ENCODE results near the gene CNTN5. TPM values are rescaled to one million over a fixed set of nuclear protein-coding genes. Genes with fewer than 3 reads are reported as not detected.

Gene CNTN5
- total RNA-seq, 1 experiment from 2014 or later = not detected

DNA sequence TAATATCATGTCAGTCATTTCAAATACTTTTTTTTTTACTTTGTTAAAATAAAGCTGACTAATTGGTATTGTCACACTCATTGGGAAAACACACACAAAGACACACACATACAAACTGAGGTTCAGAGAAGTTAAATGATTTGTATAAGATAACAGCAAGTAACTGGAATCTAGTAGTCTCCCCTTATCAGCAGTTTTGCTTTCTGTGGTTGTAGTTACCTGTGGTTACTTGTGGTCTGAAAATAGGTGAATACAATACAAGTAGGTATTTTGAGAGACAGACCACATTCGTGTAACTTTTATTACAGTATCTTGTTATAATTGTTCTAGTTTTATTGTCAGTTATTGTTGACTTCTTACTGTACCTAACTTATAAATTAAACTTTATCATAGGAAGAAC, 610.9 kb downstream of the CNTN5 start:
- no peak overlapping the region for H2BK20ac ChIP-seq (ENCODE audit: low read depth, low read length, poor library complexity, severe bottlenecking)
- no peak overlapping the region for H3K4me2 ChIP-seq (ENCODE audit: insufficient read depth, insufficient read length, low read length)
- H3T11ph ChIP-seq (ENCODE audit: low read length) = no peak overlapping the region
- no peak overlapping the region for H3K56ac ChIP-seq (ENCODE audit: insufficient read length, low read depth, low read length)
- H3K4me3 Mint-ChIP-seq = no peak overlapping the region
- no peak overlapping the region for H3K4ac ChIP-seq (ENCODE audit: low read depth, low read length)
- no peak overlapping the region for H3K14ac ChIP-seq (ENCODE audit: insufficient read depth, low read length)
- no peak overlapping the region for H4K91ac ChIP-seq (ENCODE audit: insufficient read length, low read depth, low read length)
- H3K4me1 ChIP-seq (ENCODE audit: insufficient read depth, low read length) = no peaks in the 10 kb centered on the region
- no peak overlapping the region for H2AFZ ChIP-seq (ENCODE audit: low read length)
- H2BK120ac ChIP-seq (ENCODE audit: low read depth, low read length, poor library complexity, severe bottlenecking) = no peak overlapping the region
- no peak for DNase-seq
- H3K79me1 ChIP-seq (ENCODE audit: insufficient read depth, low read depth, low read length, poor library complexity, severe bottlenecking) = no peaks in the 10 kb centered on the region
- H3K79me2 ChIP-seq (ENCODE audit: insufficient read depth, low read length) = no peaks in the 10 kb centered on the region
- H3K9me3 Mint-ChIP-seq = no peaks in the 10 kb centered on the region
- no peaks in the 10 kb centered on the region for H3K36me3 Mint-ChIP-seq (ENCODE audit: insufficient read depth in 1 of 3, low read depth in 3 of 3)
- no peak for TF ChIP-seq CTCF (conservative IDR thresholded peaks at IDR 0.05)
- no peak overlapping the region for H3K27ac ChIP-seq (ENCODE audit: insufficient read length, low read depth, low read length)
- H4K5ac ChIP-seq (ENCODE audit: insufficient read length, low read depth, low read length) = no peak overlapping the region
- H2BK5ac ChIP-seq (ENCODE audit: insufficient read length, low read length) = no peak overlapping the region
- no peak overlapping the region for H2BK15ac ChIP-seq (ENCODE audit: low read depth, low read length)
- WGBS (ENCODE audit: extremely low coverage, insufficient read length, low lambda C conversion rate) = no CpG with 5 or more reads among the region's 1 CpG
- no peaks in the 10 kb centered on the region for H3K23me2 ChIP-seq (ENCODE audit: insufficient read length, low read depth, low read length, poor library complexity, severe bottlenecking)
- no peak overlapping the region for H3K18ac ChIP-seq (ENCODE audit: insufficient read length, low read depth, low read length)
- no peak overlapping the region for H4K8ac ChIP-seq (replicated peaks; ENCODE audit: insufficient read length, low read depth, low read length)
- no peaks in the 10 kb centered on the region for H3K27me3 Mint-ChIP-seq (ENCODE audit: low read depth)
- no peak overlapping the region for H3K23ac ChIP-seq (ENCODE audit: insufficient read length, low read depth, low read length)
- no peak overlapping the region for H2AK5ac ChIP-seq (ENCODE audit: insufficient read length, low read length)
- H4K20me1 ChIP-seq (ENCODE audit: control insufficient read depth, insufficient read depth, insufficient read length) = no peaks in the 10 kb centered on the region
- H3K27ac Mint-ChIP-seq = no peak overlapping the region
- no peaks in the 10 kb centered on the region for H3K27me3 ChIP-seq (ENCODE audit: insufficient read depth, low read length)
- H3K4me1 Mint-ChIP-seq = peaks cover 13 to 16% of the 10 kb centered on the region in 2 experiments; a peak in 3 of 4 replicates
- H2BK12ac ChIP-seq (ENCODE audit: insufficient read length, low read depth, low read length) = no peak overlapping the region
- H3K9ac ChIP-seq (ENCODE audit: extremely low read depth, insufficient read length, low read length) = no peak overlapping the region
- H3K9me3 ChIP-seq (ENCODE audit: control insufficient read depth, low read depth, low read length) = no peaks in the 10 kb centered on the region
